DMS153 (cell line): Measurements from ENCODE around the gene HSPB8.
"Not testable (repeated sequence)": the region's sequence is repeated elsewhere in the genome, so short reads cannot be mapped to it uniquely, and the experiment has no call there.

Experiments used
- DNase-seq: peaks from one replicate; lab custom pipeline; 2025; lab: John Stamatoyannopoulos, UW

The HSPB8 gene

DNA sequence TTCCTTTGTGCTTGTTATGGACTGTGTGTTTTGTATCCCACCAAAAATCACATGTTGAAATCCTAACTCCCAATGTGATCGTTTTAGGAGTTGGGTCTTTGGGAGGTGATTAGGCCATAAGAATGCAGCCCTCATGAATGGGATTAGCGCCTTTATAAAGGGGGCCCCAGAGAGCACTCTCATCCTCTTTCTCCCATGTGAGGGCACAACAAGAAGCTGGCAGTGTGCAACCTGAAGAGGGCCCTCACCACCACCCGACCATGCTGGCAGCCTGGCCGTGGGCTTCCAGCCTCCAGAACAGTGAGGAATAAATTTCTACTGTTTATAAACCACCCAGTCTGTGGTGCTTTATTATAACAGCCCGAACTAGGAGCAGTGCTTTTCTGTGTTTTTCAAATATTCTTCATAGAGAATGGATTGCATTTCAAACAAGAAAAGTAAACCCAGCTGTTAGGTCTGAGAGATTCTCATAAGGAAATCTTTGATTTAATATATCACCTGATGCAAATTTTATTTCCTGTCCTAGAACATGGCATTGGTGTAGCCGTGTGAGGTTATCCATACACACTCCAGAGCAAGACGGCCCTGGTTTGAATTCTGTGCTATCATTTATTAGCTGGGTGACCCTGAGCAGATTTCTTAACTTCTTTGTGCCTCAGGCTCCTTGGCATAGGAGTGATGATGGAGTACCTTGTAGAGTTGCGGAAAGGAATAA is 27.8 kb downstream of the HSPB8 start:
- no peak for DNase-seq

DNA sequence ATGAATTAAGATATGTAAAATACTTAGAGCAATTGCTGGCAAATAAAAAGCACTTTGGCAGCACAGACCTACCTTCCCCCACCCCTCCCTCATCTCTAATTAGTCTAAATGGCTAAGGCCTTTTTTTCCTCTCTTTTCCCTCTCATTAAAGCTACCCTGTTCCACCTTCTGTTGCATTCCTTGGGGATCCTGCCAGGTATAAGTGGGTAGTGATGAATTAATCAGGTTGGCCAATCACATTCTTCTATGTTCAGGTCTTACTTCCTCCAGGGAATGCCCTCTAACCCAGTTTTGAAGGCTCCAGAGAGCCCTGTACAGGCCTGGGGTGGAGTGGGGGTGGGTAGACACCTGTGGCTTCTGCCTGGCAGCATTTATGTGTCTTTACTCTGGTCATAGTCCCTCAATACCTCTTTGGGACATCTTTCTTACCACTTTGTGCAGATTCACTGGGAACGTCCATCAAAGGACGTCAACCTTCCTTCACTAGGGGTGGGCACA is 28.4 kb downstream of the HSPB8 start:
- DNase-seq, result no peak

DNA sequence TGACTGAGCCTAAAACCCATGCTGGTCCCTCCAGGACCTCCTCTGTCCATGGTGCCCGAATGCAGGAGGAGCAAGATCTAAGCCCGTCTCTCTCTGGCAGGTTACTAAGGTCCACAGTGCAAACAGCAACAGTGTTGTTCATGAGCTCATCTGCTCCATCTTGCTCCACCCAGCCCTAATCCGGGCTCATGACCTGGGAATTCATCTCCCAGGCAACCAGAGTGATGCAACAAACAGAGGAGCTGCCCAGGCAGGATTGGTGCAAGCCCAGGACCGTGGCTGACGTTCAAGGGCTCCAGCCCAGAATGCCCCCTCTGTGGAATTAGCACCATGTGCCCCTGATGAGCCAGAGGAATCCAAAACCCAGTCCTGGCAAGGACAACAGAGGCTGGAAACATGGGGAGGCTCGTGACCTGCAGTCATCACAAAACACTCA is 29.9 kb downstream of the HSPB8 start:
- peak; percentile 91 for DNase-seq

DNA sequence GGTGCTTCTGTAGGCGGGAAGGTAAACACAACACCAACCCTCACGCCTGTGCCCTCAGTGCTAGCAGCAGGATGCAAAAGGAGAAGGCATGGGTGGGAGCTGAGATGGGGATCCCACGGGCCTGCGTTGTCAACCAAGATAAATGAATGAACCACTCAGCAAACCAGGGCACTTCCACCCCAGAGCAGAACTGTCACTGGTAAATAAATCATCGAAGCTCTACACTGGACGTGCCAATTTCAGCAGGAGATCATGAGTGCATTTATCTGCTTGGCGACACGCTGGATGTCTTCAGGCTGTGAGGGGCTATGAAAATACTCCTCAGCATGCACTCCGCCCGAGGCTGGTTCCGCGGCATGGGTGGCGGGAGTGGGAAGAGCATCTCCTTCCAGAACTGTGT is 33.2 kb downstream of the HSPB8 start:
- DNase-seq, result no peak

DNA sequence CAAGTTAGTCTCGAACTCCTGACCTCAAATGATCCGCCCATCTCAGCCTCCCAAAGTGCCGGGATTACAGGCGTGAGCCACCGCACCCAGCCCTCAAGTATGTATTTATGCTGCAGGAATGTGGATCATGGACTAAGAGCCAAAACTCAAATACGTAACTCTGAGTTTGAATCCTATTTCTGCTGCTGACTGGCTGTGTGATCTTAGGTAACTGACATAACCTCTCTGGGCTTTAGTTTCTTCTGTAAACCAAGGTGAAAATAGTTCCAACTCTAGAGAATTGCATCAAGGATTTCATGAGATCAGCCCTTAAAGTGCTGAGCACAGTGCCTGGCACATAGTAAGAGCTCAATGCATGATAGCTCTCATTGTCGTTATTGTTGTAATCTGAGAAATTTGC is 37.4 kb downstream of the HSPB8 start:
- no peak for DNase-seq

DNA sequence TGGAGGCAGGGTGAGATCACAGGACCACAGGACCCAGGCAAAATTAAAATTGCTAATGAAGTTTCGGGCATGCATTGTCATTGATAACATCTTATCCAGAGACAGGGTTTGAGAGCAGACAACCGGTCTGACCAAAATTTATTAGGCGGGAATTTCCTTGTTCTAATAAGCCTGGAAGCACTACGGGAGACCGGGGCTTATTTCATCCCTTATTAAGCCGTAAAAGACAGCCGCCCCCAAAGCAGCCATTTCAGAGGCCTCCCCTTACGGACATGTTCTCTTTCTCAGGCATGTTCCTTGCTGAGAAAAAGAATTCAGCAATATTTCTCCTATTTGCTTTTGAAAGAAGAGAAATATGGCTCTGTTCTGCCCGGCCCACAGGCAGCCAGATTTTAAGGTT is 40.1 kb downstream of the HSPB8 start:
- not testable (repeated sequence) for DNase-seq

DNA sequence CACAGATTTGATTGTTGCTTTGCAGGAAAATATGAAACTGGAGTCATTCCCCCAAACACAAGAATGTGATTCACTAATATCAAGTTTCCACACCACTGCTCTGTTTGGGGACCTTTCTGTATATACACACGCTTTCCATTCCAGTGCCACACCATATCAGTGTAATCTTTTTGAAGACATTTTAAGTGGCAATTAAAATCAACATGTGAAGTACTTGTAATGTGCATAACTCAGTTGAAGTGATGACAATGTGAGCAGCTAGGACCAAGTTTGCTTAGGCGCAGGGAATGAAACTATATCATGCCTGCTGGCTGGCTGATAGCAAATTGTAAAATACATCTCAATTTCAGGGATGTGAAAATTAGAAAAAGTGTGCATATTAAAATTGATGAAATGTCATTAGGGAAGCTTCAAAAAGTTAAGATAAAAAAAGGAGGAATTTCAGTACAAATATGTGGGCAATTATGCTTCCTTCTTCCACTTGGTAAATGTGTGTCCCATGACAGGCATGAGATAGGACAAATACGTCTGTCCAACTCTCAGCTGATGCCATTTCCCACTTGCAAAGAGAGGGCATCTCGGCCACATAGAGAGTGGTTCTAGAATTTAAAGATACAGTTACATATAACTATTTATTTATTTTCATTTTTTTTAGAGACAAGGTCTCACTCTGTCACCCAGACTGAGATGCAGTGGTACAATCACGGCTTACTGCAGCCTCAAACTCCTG is 43.7 kb downstream of the HSPB8 start:
- no peak for DNase-seq

DNA sequence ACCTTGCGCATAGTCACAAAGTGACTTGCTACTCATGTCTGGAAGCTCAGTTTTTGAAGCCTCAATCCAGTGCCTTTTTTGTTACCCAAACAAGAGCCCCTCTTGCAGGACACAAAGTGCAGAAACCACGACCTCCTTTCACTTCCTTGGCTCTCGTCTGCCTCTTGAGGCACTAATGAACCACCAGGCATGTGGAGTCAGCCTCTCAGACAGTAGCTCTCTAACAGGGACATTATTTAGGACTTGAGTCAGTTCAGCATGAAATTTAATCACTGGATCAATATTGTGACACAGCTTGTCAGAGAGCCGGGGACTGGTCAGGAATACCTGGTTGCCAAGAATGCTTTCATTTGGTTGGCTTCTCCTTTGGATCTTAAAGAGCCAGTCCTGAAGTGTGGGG is 46.7 kb downstream of the HSPB8 start:
- no peak for DNase-seq

DNA sequence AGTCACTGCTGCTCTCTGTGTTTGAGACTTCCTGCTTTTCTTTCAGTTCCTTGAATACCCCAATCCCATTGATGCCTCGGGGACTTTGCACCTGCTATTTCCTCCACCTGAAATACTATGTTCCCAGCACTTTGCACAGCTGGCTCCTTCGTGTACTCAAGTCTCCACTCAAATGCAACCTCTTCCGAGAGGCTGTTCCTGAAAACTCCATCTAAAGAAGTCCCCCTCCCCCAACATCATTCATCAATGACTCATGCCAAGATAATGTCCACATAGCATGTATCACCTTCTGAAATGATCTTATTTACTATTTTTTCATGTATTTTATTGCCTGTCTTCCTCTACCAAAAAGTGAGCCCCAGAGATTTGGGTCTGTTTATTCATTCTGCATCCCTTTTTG is 48.6 kb downstream of the HSPB8 start:
- DNase-seq, result no peak

DNA sequence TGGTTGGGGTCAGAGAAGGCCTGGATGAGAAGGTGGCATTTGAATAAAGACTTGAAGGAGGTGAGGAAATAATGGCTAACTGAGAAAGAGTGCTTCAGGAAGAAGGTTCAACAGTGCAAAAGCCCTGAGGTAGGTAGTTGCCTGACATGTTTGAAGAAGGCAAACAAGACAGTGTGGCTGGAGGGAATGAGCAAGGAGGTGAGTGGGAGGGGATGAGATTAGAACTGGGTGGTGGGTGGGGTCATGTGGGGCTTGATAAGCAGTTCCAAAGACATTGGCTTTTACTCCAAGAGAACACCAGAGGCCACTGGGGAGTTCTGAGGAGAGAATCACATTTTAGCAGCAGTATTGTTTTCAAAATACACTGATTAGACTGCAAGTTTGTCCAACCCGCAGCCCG is 50.5 kb downstream of the HSPB8 start:
- no peak for DNase-seq

DNA sequence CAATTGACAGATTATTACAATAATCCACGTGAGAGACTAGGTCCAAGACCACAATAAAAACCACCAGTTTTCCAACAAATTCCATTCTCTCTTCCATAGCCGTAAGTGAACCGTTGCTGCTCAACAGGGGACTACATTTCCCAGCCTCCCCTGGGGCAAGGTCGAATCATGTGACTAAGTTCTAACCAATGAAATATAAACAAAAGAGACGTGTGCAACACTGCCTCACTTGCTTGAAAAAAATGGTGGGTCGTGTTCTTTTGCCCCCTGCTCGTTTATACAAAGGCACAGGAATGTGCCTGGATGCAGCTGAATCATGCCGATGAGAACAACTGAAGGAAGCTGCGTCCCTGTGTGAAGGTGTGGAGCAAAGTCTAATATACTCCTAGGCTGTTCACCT is 51.1 kb downstream of the HSPB8 start:
- no peak for DNase-seq

DNA sequence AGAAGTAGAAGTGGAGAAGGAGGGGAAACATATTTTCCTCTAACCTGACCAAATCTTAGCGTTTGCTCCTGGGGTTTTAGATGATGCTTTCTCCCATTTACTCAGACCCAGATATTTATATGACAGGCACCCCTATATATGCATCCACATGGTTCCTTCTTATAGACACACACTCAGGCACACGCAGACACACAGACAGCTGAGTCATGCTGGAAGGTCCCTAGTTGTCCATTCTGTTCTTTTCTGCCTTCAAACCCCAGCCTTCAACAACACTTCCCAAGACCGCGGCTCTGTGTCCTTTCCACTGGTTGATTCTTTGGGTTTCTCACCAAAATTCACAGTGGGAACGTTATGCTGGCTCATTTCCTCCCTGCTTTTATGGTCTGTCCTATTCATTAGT is 52.1 kb downstream of the HSPB8 start:
- no peak for DNase-seq

DNA sequence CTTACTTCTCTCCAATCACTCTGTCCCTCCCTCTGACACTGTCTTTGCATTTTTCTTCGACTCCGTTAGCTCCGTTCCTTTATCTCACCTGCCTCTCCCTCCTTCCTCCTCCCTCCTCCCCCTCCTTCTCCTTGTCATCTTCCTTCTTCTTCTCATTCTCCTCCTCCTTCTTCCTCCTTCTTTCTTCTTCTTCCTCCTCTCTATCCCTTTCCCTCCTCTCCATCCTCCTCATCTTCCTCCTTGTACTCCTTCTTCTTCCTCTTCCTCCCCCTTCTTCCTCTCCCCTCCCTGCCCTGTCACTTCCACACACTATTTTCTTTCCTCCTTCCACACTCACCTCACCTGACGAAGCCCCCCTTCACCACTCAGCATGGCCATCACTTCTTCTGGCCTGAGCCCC is 53.0 kb downstream of the HSPB8 start:
- no peak for DNase-seq

DNA sequence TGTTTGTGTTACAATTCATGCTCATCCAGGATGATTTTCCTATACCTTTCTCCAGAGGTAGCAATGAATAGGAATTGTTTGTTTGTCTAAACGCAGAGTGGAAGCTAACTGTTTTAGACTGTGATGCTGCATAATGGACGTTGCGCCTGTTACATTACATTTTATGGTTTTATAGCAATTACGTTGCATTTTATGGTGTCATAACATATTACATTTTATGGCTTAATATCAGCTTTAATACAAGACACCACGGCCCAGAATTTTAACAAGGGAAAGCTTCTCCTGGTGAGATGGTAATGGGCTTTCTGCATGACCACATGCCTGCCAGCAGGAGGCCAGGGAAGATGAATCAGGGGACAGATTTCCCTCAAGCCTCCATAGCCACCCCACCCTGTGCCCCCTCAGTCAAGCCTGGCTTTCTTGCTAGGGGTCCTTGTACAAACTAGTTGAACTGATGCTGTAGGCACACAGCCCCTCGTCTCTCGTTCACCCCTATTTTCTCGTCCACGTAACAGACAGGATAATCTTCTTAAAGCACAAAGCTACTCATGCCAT is 56.5 kb downstream of the HSPB8 start:
- no peak for DNase-seq

DNA sequence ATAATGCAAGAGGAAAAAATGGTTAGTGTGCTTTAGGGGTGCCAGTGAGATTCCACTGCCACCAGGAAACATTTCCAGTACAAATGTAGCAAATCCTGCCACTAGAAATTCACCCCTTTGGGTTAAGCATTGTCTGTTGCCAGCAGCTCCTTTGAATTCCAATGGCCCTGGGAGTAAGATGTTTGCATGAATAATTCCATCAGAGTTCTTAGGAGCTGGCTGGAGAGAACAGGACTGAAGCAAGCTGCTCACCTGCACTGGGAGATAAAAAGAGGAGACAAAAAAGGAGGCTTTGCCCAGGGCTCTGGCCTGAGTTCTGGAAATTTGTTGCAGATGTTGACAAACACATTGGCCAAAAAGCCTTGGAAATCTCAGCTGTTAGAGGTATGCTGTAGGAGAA is 57.6 kb downstream of the HSPB8 start:
- no peak for DNase-seq

DNA sequence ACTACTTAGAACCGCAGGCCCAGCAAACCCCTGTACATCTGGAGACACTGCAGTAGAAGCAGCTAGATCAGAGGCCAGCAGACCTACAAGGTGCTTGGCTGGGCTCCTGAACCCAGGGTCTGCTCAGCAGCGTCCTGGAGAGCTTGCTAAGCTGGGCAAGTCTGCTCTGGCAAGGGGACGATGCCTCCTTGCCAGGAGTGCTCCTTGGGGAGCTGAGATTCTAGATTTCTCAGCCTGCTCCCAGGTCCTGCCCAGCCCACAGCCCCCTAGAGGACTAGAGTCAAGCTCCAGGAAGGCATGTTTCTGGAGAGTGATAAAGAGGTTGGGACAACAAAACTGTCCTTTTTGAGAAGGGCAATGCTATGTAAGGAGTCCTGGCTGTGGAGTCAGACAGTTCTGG is 60.3 kb downstream of the HSPB8 start:
- DNase-seq, result no peak

DNA sequence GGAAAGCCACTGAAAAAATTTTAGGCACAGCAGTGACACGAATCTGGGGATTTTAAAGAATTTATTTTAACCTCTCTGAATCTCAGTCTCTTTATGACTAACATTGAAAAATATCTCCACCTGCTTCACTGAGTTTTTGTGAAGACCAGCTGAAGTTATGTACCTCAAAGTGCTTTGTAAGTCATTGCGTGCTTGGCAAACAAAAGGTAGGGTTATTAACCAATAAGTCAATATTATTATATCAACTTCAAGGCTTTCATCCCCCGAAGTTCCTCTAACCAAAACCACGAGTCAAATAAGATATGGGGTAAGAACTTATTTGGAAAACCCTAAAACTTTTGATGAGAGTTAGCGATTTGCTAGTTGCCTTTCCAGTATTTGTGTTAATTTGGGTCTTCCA is 62.3 kb downstream of the HSPB8 start:
- DNase-seq, result no peak

DNA sequence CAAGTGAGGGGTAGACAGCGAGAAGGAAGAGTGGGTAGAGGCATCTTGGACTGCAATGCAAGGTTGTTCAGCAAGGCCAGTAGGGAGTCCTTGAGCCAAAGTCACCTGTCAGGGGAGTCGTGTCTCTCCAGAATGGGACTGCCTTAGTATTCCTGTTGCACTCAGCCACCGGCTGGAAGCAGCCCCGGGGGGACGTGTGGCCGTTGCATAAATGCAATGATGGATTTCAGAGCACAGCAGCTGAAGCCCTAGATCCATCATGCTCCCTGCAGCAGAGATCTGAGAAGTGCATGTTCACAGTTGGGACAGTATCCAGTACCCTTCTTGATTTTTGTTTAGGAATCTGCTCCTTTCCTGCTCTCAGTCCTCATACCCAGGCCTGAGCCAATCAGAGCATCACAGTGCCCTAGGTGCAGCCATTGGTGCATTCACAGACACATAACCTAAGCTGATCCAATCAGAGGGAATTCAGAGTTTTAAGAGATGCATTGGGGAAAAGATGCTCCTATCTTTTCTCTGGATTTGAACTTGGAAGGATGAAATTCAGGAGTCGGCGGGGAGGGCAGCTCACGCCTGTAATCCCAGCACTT is 62.9 kb downstream of the HSPB8 start:
- DNase-seq, result no peak
